HG03039 (cell line): Measurements from ENCODE around the gene PARD3B.

Experiments used
- ATAC-seq: cut with Tn5 transposase; IDR thresholded peaks from one replicate; pipeline ENCODE4 v1.9.1; 2021; ENCODE audit warnings: mild to moderate bottlenecking, moderate library complexity; ENCODE audit not compliant: unreplicated experiment

The PARD3B gene

GRCh38 chr2:204693262-204693661, 148.0 kb downstream of the PARD3B start:
- ATAC-seq: no peak

GRCh38 chr2:204695506-204695905, 150.2 kb downstream of the PARD3B start:
- ATAC-seq: no peak

- ATAC-seq: no peak
Observed at GRCh38 chr2:204696124-204696523, 150.8 kb downstream of the PARD3B start.

- ATAC-seq: no peak
Observed at GRCh38 chr2:204705243-204705932, 160.1 kb downstream of the PARD3B start.

- ATAC-seq: no peak
Observed at GRCh38 chr2:204706939-204707338, 161.7 kb downstream of the PARD3B start.

GRCh38 chr2:204713211-204713610, 167.9 kb downstream of the PARD3B start:
- ATAC-seq: no peak

GRCh38 chr2:204715361-204715760, 170.1 kb downstream of the PARD3B start:
- no peak for ATAC-seq

- no peak for ATAC-seq
Observed at GRCh38 chr2:204717591-204717990, 172.3 kb downstream of the PARD3B start.

- no peak for ATAC-seq
Observed at GRCh38 chr2:204718607-204719006, 173.3 kb downstream of the PARD3B start.

- no peak for ATAC-seq
Observed at GRCh38 chr2:204720874-204721273, 175.6 kb downstream of the PARD3B start.

GRCh38 chr2:204722207-204722606, 176.9 kb downstream of the PARD3B start:
- ATAC-seq: no peak

- no peak for ATAC-seq
Observed at GRCh38 chr2:204722691-204723090, 177.4 kb downstream of the PARD3B start.

- no peak for ATAC-seq
Observed at GRCh38 chr2:204725693-204726360, 180.6 kb downstream of the PARD3B start.

- ATAC-seq: no peak
Observed at GRCh38 chr2:204726831-204727230, 181.6 kb downstream of the PARD3B start.

- no peak for ATAC-seq
Observed at GRCh38 chr2:204727368-204727767, 182.1 kb downstream of the PARD3B start.

GRCh38 chr2:204730603-204731002, 185.3 kb downstream of the PARD3B start:
- ATAC-seq: no peak

GRCh38 chr2:204732019-204732418, 186.7 kb downstream of the PARD3B start:
- ATAC-seq: no peak

- ATAC-seq: no peak
Observed at GRCh38 chr2:204737296-204737695, 192.0 kb downstream of the PARD3B start.

GRCh38 chr2:204738721-204739120, 193.4 kb downstream of the PARD3B start:
- ATAC-seq: no peak

- no peak for ATAC-seq
Observed at GRCh38 chr2:204743393-204743960, 198.2 kb downstream of the PARD3B start.

- no peak for ATAC-seq
Observed at GRCh38 chr2:204744506-204744905, 199.2 kb downstream of the PARD3B start.

GRCh38 chr2:204748286-204748685, 203.0 kb downstream of the PARD3B start:
- no peak for ATAC-seq
